Measurements from ENCODE around the gene SLC10A7.

DNA sequence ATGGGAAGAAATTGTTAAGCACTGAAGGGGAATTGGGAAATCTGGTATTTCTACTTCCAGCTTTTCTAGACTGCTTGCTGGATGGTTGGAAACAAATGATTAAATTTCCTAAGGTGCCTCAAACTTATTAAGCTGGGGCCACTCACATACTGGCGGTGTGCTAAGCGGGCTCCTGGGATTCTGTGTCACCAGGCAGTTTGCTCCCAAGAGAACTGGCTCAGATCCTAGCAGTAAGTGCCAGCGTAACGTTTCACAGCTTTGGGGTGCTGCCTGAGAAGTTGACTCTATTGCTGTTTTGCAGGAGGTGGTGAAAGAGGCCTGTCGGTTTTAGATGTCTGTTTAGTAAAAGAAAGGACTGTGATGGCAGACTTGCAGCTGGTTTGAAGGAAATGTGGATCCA lies 314.3 kb downstream of the SLC10A7 start:
- TF ChIP-seq, protein P1, sequence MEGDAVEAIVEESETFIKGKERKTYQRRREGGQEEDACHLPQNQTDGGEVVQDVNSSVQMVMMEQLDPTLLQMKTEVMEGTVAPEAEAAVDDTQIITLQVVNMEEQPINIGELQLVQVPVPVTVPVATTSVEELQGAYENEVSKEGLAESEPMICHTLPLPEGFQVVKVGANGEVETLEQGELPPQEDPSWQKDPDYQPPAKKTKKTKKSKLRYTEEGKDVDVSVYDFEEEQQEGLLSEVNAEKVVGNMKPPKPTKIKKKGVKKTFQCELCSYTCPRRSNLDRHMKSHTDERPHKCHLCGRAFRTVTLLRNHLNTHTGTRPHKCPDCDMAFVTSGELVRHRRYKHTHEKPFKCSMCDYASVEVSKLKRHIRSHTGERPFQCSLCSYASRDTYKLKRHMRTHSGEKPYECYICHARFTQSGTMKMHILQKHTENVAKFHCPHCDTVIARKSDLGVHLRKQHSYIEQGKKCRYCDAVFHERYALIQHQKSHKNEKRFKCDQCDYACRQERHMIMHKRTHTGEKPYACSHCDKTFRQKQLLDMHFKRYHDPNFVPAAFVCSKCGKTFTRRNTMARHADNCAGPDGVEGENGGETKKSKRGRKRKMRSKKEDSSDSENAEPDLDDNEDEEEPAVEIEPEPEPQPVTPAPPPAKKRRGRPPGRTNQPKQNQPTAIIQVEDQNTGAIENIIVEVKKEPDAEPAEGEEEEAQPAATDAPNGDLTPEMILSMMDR (IDR thresholded peaks at IDR 0.05; ENCODE audit: low read length), result no peak
- TF ChIP-seq EZH2 (IDR thresholded peaks at IDR 0.05; ENCODE audit: borderline replicate concordance, low read length), result no peak

Data from OCI-LY1 (cell line).